IPS DF 6.9 (cell line): ENCODE measurements around the gene PRRG4.

Source experiments
- DNase-seq: peaks from one replicate; pipeline ENCODE4 v3.0.0-alpha.2; 2013; ENCODE audit warnings: low read depth, low spot score
- H3K27ac ChIP-seq: one replicate; pipeline ENCODE4 v1.5.1; 2013; ENCODE audit warnings: low read length, control low read depth
- H3K27me3 ChIP-seq: 2 replicates; pipeline ENCODE4 v1.6.1; 2013; ENCODE audit warnings: mild to moderate bottlenecking, low read length; ENCODE audit not compliant: control insufficient read depth, insufficient read depth
- H3K36me3 ChIP-seq: 2 replicates; pipeline ENCODE4 v1.6.1; 2013; ENCODE audit warnings: low read length; ENCODE audit not compliant: control insufficient read depth, insufficient read depth
- H3K4me1 ChIP-seq: 2 replicates; pipeline ENCODE4 v1.6.1; 2013; ENCODE audit warnings: low read length; ENCODE audit not compliant: control insufficient read depth, insufficient read depth
- H3K4me3 ChIP-seq: 2 replicates; pipeline ENCODE4 v1.5.1; 2013; ENCODE audit warnings: mild to moderate bottlenecking, low read length
- H3K9me3 ChIP-seq: 2 replicates; pipeline ENCODE4 v1.6.1; 2013; ENCODE audit warnings: low read length, inconsistent platforms; ENCODE audit not compliant: control insufficient read depth, insufficient read depth
- WGBS: extraction: QIAGEN DNeasy Blood & Tissue Kit; methylation state at CpG from one replicate; pipeline ENCODE4 v1.1.7; 2013; ENCODE audit warnings: mixed read lengths, missing lambda C conversion rate; ENCODE audit not compliant: insufficient read length, insufficient coverage; 5-methylcytosine and 5-hydroxymethylcytosine counted together

PRRG4 gene

DNA sequence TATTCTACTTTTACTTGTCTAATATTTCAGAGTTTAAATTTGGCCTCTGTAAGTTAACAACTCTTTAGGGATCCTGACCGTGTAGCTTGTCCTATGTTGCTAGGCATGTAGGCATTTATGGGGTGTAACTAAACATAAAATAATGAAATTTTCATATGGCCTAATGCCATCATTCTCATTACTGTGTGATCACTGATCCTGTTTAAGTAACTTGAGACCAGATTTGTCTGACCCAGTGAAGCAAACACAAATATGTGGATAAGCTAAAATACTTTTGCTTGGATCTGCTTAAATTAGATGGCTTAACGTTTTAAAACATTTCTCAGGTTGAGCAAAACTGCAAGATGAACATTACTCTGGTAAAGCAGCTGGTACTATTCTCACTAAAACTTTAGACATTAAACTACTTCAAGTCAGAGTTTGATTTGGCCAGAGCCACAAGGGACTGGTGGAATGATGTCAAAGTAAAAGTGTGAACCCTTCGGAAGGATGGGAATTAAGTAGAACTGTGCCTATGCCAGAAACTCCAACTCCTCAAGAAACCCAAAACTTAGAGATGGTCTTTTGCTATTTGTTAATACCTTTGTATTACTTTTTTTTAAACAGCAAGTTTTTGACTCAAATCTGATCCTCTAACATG, 75.4 kb downstream of the PRRG4 start:
- no CpG with 5 or more reads among the region's 3 CpGs for WGBS
- Histone ChIP-seq H3K27ac (no peak overlapping the region), H3K27me3 (no peaks in the 10 kb centered on the region), H3K4me1 (no peaks in the 10 kb centered on the region; the same call in none of the 2 replicates), H3K4me3 (no peak overlapping the region), H3K36me3 (peaks cover 2% of the 10 kb centered on the region; the same call in 1 of the 2 replicates), H3K9me3 (no peaks in the 10 kb centered on the region)
- no peak for DNase-seq
